Effector memory CD4-positive, alpha-beta T cell (primary cell): Measurements from ENCODE around the gene COBL.

Source experiments
- DNase-seq, 3 donors: peaks; one replicate each; pipeline ENCODE4 v3.0.0-alpha.2; 2020
- H3K27ac ChIP-seq: 2 replicates; pipeline ENCODE4 v1.7.0; 2013; ENCODE audit warnings: mild to moderate bottlenecking, low read length, moderate library complexity; ENCODE audit not compliant: insufficient read depth, poor library complexity, severe bottlenecking
- H3K27me3 ChIP-seq: replicated peaks from 2 replicates; pipeline ENCODE4 v1.7.0; 2013; ENCODE audit warnings: mild to moderate bottlenecking, low read length; ENCODE audit not compliant: insufficient read depth, control insufficient read depth, poor library complexity, severe bottlenecking
- H3K36me3 ChIP-seq: 2 replicates; pipeline ENCODE4 v1.7.0; 2013; ENCODE audit warnings: mild to moderate bottlenecking, low read length, moderate library complexity; ENCODE audit not compliant: control insufficient read depth, insufficient read depth
- H3K4me1 ChIP-seq: 2 replicates; pipeline ENCODE4 v1.7.0; 2013; ENCODE audit warnings: low read length, mild to moderate bottlenecking; ENCODE audit not compliant: control insufficient read depth, insufficient read depth, poor library complexity, severe bottlenecking
- H3K4me3 ChIP-seq: 2 replicates; pipeline ENCODE4 v1.7.0; 2013; ENCODE audit warnings: low read length, low read depth, mild to moderate bottlenecking; ENCODE audit not compliant: insufficient read depth, poor library complexity, severe bottlenecking
- H3K9me3 ChIP-seq: 2 replicates; pipeline ENCODE4 v1.7.0; 2013; ENCODE audit warnings: mild to moderate bottlenecking, low read length, moderate library complexity; ENCODE audit not compliant: control insufficient read depth

The COBL gene

DNA sequence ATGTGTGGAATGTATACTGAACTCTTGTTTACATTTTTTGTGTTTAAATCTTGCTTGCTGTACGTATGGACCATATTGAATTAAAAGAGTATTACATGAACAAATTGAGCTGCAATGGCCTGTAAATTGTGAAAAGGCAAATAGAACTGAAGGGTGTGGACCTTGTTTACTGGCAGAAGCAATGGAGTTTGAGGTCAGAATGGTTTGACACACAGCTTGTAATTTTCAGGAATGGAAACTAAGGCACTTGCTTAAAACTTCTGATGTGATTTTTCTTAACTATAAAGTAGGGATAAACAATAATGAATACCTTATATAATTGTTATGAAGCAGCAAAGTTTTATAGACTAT lies 33.9 kb upstream of the COBL start:
- Histone ChIP-seq H3K4me3 (no peak overlapping the region), H3K4me1 (no peaks in the 10 kb centered on the region), H3K36me3 (no peaks in the 10 kb centered on the region), H3K27ac (no peak overlapping the region), H3K27me3 (no peaks in the 10 kb centered on the region), H3K9me3 (no peaks in the 10 kb centered on the region)
- no peak for DNase-seq

GRCh38 chr7:51349820-51350545 lies 33.4 kb upstream of the COBL start:
- H3K36me3 ChIP-seq: no peaks in the 10 kb centered on the region
- H3K9me3 ChIP-seq: no peaks in the 10 kb centered on the region
- H3K4me1 ChIP-seq: no peaks in the 10 kb centered on the region
- no peak overlapping the region for H3K4me3 ChIP-seq
- no peak overlapping the region for H3K27ac ChIP-seq
- no peaks in the 10 kb centered on the region for H3K27me3 ChIP-seq
- DNase-seq: no peak

GRCh38 chr7:51346126-51346525 lies 29.5 kb upstream of the COBL start:
- no peak for DNase-seq
- H3K36me3 ChIP-seq: no peaks in the 10 kb centered on the region
- H3K27me3 ChIP-seq: no peaks in the 10 kb centered on the region

GRCh38 chr7:51344406-51345138 lies 28.0 kb upstream of the COBL start:
- no peak for DNase-seq
- H3K4me3 ChIP-seq: no peak overlapping the region
- no peak overlapping the region for H3K27ac ChIP-seq
- H3K36me3 ChIP-seq: no peaks in the 10 kb centered on the region
- H3K27me3 ChIP-seq: no peaks in the 10 kb centered on the region
- H3K9me3 ChIP-seq: no peaks in the 10 kb centered on the region
- H3K4me1 ChIP-seq: no peaks in the 10 kb centered on the region

More at GRCh38 chr7:51346126-51346525, 29.5 kb upstream of the COBL start:
- H3K4me1 ChIP-seq: no peaks in the 10 kb centered on the region
- H3K27ac ChIP-seq: no peak overlapping the region
- no peaks in the 10 kb centered on the region for H3K9me3 ChIP-seq
- H3K4me3 ChIP-seq: no peak overlapping the region

DNA sequence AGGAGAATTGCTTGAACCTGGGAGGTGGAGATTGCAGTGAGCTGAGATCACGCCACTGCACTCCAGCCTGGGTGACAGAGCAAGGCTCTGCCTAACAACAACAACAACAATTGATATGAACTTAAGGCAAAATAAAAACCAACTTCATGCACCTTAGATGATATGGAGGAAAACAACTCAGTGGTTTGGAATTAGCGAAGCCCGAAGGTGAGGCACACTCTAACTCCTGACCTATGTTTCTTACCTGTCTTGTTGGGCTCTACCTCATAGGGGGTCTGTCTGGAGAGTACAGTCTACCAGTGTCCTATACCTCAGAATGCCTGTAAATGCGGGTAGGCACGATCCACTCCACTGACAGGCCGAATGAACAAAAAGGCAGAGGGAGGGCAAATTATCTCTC lies 24.3 kb upstream of the COBL start:
- DNase-seq: no peak
- no peaks in the 10 kb centered on the region for H3K27me3 ChIP-seq
- H3K4me1 ChIP-seq: no peaks in the 10 kb centered on the region
- H3K27ac ChIP-seq: no peak overlapping the region
- no peaks in the 10 kb centered on the region for H3K36me3 ChIP-seq
- no peaks in the 10 kb centered on the region for H3K9me3 ChIP-seq
- H3K4me3 ChIP-seq: no peak overlapping the region

DNA sequence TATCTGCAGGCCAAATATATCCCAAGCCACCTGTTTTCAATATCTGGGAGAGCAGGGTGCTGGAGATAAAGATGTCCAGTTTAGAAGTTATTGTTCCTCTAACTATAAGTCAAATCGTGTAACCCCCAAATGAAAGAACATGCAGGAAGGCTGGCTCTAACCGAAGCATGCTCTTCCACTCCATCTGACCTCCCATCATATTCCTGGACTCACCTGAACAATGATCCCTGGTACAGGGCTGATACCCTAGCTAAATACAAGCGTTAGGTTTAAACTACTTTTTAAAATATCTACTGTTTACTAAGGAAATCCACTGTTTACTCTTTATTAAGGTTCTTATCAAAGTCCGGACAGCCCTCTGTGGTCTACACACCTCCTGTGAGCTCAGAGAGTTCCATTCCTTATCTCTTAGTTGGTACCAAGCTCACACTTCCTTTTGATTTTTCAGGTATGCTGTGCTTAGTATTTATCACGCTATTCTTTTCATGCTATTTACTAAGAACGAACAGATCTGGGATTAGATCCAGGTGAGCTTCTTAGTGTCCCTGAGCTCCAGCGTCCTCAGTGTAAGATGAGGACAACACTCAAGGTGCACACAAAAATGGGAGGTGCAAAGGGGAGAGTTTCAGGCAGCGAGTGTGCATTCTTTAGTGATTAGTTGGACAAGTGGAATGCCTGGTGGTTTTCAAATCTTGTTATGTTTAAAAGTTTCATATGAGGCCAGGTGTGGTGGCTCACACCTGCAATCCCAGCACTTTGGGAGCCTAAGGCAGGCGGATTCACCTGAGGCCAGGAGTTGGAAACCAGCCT lies 23.6 kb upstream of the COBL start:
- DNase-seq: no peak
- H3K27ac ChIP-seq: no peak overlapping the region
- no peaks in the 10 kb centered on the region for H3K9me3 ChIP-seq
- no peak overlapping the region for H3K4me3 ChIP-seq
- H3K4me1 ChIP-seq: no peaks in the 10 kb centered on the region
- H3K27me3 ChIP-seq: no peaks in the 10 kb centered on the region
- no peaks in the 10 kb centered on the region for H3K36me3 ChIP-seq

DNA sequence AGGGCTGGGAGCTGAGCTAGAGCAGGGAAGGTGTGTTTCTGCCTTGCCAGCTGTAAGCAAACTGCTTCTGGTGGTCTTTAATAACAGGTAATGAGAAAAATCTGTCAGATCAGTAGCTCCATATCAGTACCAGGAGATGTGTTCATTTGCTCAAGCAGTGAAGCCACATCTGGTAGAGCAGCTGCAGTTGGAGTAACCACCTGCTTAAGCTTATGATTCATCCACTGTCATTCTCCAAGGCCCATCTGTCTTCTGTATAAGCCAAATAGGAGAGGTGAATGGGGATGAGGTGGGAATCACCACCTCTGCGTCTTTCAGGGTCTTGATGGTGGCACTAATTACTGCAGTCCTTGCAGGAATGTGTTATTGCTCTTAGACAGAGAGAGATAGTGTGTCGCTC lies 18.4 kb upstream of the COBL start:
- Histone ChIP-seq H3K4me1 (no peaks in the 10 kb centered on the region), H3K4me3 (no peak overlapping the region), H3K27me3 (no peaks in the 10 kb centered on the region), H3K36me3 (no peaks in the 10 kb centered on the region), H3K27ac (no peak overlapping the region), H3K9me3 (no peaks in the 10 kb centered on the region)
- no peak for DNase-seq

- H3K36me3 ChIP-seq: no peaks in the 10 kb centered on the region
- H3K27me3 ChIP-seq: no peaks in the 10 kb centered on the region
- no peak for DNase-seq
- H3K9me3 ChIP-seq: no peaks in the 10 kb centered on the region
- no peaks in the 10 kb centered on the region for H3K4me1 ChIP-seq
- no peak overlapping the region for H3K4me3 ChIP-seq
- no peak overlapping the region for H3K27ac ChIP-seq
Measured at GRCh38 chr7:51329696-51330263, 13.2 kb upstream of the COBL start.

DNA sequence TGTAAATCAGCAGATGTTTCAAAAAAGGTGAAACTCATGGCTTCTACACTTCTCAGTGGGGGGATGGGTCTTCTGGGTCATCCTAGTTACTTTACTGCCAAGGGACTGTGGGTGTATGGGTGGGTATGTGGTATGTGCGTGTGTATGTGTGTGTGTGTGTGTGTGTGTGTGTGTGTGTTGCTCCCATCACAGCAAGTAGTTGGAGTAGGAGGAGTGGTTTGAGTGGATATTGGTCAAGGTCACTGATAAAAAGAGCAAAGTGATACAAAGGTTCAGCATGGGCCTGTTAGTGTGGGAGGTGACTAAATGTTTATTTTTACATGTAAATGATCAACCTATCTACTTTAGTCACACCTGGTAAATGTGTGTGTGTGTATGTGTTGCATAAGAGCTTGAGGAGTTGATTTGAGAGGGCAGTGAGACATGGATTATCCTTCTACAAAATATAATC lies 11.8 kb upstream of the COBL start:
- H3K36me3 ChIP-seq: no peaks in the 10 kb centered on the region
- H3K9me3 ChIP-seq: no peaks in the 10 kb centered on the region
- H3K4me3 ChIP-seq: no peak overlapping the region
- no peaks in the 10 kb centered on the region for H3K27me3 ChIP-seq
- DNase-seq: no peak
- H3K4me1 ChIP-seq: no peaks in the 10 kb centered on the region
- H3K27ac ChIP-seq: no peak overlapping the region
